ENCODE results near the gene NMU. TPM values are rescaled to one million over a fixed set of nuclear protein-coding genes. Genes with fewer than 3 reads are reported as not detected.

NMU gene
- total RNA-seq, 4 donors from 2014 or later: 5.8 TPM; not detected in 3

- TF ChIP-seq POLR2A (IDR thresholded peaks at IDR 0.05) (no peak), CTCF (IDR thresholded peaks at IDR 0.05) (no peak)
- H3K27ac ChIP-seq: no peak overlapping the region
- H3K4me3 ChIP-seq: no peak overlapping the region
- no peaks in the 10 kb centered on the region for H3K27me3 ChIP-seq
- no peaks in the 10 kb centered on the region for H3K4me1 ChIP-seq
- no peak for DNase-seq
- no peaks in the 10 kb centered on the region for H3K36me3 ChIP-seq
- H3K9me3 ChIP-seq: no peaks in the 10 kb centered on the region
- intact Hi-C loops (cut with DNase I; ENCODE audit: low total_unique reads): no loop called here
These were observed 27.0 kb upstream of the NMU start for GRCh38 chr4:55663145-55663544.

GRCh38 chr4:55661398-55662056 lies 25.4 kb upstream of the NMU start:
- Histone ChIP-seq H3K27ac (no peak overlapping the region), H3K27me3 (no peaks in the 10 kb centered on the region), H3K4me1 (no peaks in the 10 kb centered on the region), H3K36me3 (no peaks in the 10 kb centered on the region), H3K4me3 (no peak overlapping the region), H3K9me3 (no peaks in the 10 kb centered on the region)
- intact Hi-C loops (cut with DNase I; ENCODE audit: low total_unique reads): no loop called here
- no peak for TF ChIP-seq POLR2A (IDR thresholded peaks at IDR 0.05)
- no peak for TF ChIP-seq CTCF (IDR thresholded peaks at IDR 0.05)
- DNase-seq: no peak

- TF ChIP-seq CTCF (IDR thresholded peaks at IDR 0.05) (no peak), POLR2A (IDR thresholded peaks at IDR 0.05) (no peak)
- no peaks in the 10 kb centered on the region for H3K9me3 ChIP-seq
- H3K27me3 ChIP-seq: no peaks in the 10 kb centered on the region
- no peak overlapping the region for H3K27ac ChIP-seq
- H3K36me3 ChIP-seq: no peaks in the 10 kb centered on the region
- H3K4me1 ChIP-seq: no peaks in the 10 kb centered on the region
- intact Hi-C loops (cut with DNase I; ENCODE audit: low total_unique reads): no loop called here
- DNase-seq: no peak
- H3K4me3 ChIP-seq: no peak overlapping the region
These were observed 22.6 kb upstream of the NMU start for GRCh38 chr4:55658657-55659056.

GRCh38 chr4:55654131-55654530 lies 18.0 kb upstream of the NMU start:
- H3K27ac ChIP-seq: no peak overlapping the region
- no peaks in the 10 kb centered on the region for H3K9me3 ChIP-seq
- TF ChIP-seq CTCF (IDR thresholded peaks at IDR 0.05) (no peak), POLR2A (IDR thresholded peaks at IDR 0.05) (no peak)
- no peaks in the 10 kb centered on the region for H3K4me1 ChIP-seq
- H3K27me3 ChIP-seq: no peaks in the 10 kb centered on the region
- H3K36me3 ChIP-seq: no peaks in the 10 kb centered on the region
- H3K4me3 ChIP-seq: no peak overlapping the region
- intact Hi-C loops (cut with DNase I; ENCODE audit: low total_unique reads): no loop called here
- DNase-seq: no peak

- H3K4me3 ChIP-seq: no peak overlapping the region
- no peaks in the 10 kb centered on the region for H3K9me3 ChIP-seq
- no peaks in the 10 kb centered on the region for H3K27me3 ChIP-seq
- intact Hi-C loops (cut with DNase I; ENCODE audit: low total_unique reads): no loop called here
- H3K36me3 ChIP-seq: no peaks in the 10 kb centered on the region
- no peak for DNase-seq
- no peaks in the 10 kb centered on the region for H3K4me1 ChIP-seq
- no peak overlapping the region for H3K27ac ChIP-seq
- TF ChIP-seq CTCF (IDR thresholded peaks at IDR 0.05) (no peak), POLR2A (IDR thresholded peaks at IDR 0.05) (no peak)
These were observed 14.4 kb upstream of the NMU start for GRCh38 chr4:55650483-55650882.
